HG03064 (cell line): ENCODE results near the gene TTC12.

Source experiments
- ATAC-seq: cut with Tn5 transposase; IDR thresholded peaks from one replicate; pipeline ENCODE4 v1.9.1; 2021; ENCODE audit warnings: low read depth; ENCODE audit not compliant: unreplicated experiment

TTC12 gene, protein sequence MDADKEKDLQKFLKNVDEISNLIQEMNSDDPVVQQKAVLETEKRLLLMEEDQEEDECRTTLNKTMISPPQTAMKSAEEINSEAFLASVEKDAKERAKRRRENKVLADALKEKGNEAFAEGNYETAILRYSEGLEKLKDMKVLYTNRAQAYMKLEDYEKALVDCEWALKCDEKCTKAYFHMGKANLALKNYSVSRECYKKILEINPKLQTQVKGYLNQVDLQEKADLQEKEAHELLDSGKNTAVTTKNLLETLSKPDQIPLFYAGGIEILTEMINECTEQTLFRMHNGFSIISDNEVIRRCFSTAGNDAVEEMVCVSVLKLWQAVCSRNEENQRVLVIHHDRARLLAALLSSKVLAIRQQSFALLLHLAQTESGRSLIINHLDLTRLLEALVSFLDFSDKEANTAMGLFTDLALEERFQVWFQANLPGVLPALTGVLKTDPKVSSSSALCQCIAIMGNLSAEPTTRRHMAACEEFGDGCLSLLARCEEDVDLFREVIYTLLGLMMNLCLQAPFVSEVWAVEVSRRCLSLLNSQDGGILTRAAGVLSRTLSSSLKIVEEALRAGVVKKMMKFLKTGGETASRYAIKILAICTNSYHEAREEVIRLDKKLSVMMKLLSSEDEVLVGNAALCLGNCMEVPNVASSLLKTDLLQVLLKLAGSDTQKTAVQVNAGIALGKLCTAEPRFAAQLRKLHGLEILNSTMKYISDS

GRCh38 chr11:113314389-113315301 is at the start of gene TTC12:
TSS of gene TTC12 (plus strand) at chr11:113314583. CDS start at chr11:113316258, 1,675 bp downstream.
- peak; percentile 99 for ATAC-seq

GRCh38 chr11:113265362-113265761 is 49.0 kb upstream of the TTC12 start:
- ATAC-seq: no peak

- no peak for ATAC-seq
Observed at GRCh38 chr11:113267493-113267892, 46.9 kb upstream of the TTC12 start.

DNA sequence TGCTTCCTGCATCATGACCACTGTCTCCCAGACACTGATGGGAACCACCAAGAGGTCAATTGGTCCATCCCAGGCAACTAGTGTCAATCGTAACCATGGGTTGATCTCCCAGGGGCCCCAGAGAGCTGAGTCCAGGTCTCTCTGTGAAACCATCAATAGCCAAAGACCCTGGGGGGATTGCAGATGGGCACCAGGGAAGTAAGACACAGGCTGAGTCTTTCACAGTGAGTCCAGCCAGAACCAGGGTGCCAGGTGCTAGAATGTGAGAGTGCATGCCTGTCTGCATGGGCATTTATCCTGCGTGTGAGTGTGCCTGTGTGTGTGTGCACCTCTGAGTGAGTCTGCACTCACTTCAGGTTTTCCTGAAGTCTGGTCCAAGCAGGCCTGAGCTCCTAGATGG is 45.3 kb upstream of the TTC12 start:
- no peak for ATAC-seq

DNA sequence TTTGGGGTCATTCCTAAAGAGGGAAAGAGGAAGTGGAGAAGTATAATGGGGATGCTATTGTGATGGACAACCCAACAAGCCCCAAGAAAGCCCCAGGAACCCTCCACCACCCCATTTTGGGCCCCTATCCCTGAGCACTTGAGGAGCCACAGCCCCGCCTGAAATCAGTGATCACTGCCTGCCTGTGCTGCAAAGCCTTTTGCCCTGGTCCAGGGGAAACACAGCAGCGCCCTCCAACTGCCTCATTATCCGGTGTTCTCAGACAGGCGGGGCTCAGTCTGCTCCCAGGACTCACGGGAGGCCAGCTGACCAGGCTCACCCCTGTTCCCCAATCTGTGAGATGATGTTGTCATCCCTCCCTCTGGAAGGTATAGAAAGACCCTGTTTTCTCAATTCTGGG is 44.7 kb upstream of the TTC12 start:
- no peak for ATAC-seq

DNA sequence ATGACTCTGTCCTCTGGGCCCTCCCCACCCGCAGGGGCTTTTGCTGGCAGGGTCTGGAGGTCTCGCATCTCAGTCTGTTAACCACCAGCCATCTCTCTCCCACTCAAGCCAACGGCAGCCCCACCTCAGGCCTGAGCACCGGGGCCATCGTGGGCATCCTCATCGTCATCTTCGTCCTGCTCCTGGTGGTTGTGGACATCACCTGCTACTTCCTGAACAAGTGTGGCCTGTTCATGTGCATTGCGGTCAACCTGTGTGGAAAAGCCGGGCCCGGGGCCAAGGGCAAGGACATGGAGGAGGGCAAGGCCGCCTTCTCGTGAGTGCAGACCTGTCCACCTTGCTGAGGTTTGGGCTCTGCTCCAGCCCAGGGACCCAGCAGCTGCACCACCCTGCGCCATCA is 44.3 kb upstream of the TTC12 start:
- no peak for ATAC-seq

DNA sequence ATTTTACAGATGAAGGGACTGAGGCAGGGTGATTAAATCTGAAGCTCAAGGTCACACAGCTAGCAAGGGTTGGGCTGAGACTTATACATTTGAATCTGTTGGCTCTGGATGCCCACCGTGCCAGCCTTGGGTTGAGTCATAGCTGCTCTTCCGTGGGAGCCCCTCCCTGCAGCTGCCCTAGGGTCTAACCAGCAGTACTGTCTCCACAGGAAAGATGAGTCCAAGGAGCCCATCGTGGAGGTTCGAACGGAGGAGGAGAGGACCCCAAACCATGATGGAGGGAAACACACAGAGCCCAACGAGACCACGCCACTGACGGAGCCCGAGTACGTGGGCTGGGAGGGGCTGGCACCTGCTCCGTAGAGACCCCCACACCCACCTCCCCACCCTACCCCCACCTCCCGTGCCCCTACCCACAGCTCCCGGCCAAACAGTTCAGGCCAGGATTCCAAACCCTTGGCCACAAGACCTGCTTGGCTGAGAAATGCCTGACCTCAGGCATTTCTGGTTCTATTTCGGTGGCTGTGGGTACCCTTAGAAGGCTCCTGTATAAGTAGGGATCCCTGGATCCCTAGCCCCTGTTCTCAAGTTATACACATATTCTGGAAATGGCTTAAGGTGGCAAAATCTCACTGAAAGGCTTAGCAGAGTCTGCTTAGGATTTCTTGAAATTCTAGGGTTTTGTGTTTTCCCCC is 42.7 kb upstream of the TTC12 start:
- no peak for ATAC-seq

DNA sequence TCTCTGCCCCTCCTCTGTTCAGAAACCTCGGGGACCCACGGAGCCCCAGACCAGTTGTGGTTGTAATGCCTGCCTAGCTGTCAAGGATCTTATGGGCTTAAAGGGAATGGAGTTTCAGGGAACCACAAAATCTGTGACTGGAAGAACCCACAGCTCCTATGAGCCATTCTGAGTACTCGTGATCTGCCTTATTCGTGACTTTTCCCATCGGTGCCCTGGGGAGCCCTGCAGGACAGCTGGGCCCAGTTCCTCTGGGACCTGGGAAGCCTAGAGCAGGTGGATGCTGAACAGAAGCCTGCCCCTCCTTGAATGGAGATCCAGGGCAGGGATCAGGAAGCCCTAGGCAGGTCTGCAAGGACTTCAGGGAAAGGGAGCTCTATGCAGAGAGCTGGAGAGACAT is 42.1 kb upstream of the TTC12 start:
- no peak for ATAC-seq

- ATAC-seq: no peak
Observed at GRCh38 chr11:113272927-113273615, 41.3 kb upstream of the TTC12 start.

DNA sequence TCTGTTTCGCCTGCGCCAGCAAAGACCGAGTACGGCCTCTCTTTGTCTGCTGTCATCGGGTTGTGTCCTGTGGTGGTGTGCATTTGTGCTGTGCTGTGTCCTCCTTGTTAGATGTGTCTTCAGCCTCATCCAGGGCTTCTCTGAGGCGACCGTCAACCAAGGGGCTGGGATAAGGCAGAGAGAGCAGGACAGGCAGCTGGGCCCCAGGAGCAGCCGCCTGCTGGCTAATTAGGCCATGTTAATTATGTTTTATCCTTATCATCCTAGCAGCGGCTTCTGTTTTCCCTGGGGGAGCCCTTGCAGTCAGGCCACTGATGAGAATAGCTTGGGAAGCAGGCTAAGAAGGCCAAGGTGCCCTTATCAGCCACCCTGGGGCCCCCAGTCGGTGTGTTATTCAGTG is 40.7 kb upstream of the TTC12 start:
- no peak for ATAC-seq

DNA sequence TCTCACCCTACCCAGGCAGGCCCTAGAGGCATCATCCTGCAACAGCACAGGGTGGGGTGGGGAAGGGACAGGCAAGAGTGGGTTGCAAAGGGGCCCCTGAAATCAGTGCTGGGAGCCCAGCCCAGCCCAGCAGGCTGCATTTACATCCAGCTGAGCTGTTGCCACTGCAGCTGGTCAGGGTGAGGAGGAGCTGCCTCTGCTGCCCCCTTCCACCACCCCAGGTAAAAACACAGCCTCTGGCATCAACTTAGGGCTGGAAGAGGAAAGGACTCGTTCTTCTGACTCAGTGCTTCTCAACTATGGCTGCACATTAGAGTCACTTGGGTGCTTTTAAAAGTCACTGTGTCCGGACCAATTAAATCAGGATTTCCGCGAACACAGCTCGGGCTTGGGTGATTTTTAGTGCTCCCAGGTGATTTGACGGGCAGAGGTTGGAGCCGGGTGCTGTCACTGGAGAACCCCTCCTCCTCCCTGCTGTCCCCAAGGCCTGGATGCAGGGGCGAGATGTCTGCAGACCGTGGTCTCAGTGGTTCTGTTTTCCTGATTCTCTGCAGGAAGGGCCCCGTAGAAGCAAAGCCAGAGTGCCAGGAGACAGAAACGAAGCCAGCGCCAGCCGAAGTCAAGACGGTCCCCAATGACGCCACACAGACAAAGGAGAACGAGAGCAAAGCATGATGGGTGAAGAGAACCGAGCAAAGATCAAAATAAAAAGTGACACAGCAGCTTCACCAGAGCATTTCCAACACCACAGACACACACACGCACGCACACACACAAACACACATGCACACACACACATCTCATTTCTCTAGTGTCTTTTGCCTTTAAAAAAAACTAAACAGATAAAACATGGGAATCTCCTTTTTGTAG is 39.4 kb upstream of the TTC12 start:
- no peak for ATAC-seq

DNA sequence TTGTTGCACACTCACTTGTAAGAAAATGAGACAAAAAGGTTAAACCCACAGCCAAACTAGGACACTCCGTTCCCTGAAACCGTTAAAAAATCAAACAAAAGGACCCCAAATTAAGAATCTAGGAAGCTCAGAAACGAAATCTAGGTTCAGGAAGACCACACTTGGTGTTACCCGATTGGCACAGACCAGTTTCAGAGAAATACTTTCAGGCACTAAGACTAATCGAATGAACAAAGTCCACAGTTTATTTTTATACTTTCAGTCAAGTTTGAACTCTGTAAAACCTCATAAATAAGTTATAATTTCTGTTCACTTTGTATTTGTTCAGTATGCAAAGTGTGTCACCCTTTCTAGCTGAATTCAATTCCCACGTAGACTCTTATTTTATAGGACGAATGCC is 38.8 kb upstream of the TTC12 start:
- no peak for ATAC-seq

DNA sequence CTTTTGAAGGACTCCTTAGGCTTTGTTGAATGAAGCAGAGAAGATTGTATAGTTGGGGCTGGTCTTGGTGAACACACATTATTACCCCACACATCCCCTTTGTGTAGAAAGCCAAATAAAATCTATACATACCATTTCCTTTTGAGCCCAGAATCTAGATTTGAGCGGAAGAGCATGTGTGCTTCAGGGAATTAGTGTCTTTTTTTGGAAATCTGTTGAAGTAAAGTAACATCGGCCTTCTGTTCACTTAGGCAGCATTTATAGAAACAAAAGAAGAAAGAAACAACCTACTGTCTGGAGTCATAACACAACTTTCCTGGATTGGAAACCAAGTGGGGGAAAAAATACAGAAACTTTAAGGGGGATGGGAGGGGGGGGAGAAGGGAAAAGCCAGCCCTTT is 37.9 kb upstream of the TTC12 start:
- no peak for ATAC-seq

- no peak for ATAC-seq
Observed at GRCh38 chr11:113277907-113278306, 36.5 kb upstream of the TTC12 start.

DNA sequence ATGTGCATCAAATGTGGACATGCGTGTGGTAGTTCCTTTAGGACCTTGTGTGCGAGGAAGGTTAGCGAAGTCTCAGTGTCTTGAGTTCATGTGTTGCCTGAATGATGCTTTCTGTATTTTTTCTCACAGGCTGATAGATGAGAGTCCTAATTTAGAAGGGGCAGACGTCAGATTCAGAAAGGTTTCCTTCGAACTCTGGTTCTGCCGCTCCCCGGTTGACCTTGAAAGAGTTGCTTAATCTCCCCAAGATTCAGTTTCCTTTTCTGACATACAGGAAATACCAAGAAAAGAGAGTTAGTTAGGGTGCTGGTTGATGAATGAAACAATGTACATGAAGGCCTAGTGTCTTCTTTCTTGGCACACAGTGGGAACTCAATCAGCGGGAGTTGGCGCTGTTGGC is 35.9 kb upstream of the TTC12 start:
- ATAC-seq: no peak

DNA sequence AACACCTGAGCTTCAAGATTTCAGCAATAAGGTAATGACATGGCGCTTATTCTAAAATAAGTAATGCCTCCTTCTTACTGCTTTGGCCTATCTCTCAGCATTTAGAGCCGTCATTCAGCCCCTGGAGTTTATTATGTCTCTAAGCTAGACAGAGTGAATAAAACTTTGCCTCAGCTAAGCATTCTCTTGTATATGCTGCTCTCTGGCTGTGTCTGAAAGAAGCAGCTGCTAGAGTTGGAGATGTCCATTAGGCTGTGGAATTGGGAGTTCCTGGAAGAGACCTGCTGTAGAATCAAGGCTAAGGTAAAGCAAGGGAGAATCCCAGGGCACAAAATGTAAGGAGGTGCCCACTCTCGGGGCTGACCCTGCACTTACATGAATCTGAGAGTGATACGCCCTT is 35.5 kb upstream of the TTC12 start:
- no peak for ATAC-seq

DNA sequence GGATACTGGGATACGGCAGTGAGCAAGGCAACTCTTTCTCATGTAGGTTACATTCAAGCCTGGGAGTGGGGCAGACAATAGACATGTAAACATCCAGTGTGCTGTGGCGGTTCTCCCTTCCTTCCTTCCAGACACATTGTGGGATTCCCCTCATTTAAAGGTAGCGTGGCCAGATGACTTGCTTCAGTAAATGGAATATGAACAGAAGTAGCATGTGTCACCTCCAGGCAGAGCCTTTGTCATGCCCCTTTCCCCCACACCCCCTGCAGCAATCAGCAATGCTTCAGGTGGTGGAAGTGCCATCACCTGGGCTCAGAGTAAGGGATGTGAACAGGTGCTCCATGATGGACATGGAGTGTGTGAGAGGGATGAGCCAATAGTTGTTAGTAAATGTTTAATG is 34.8 kb upstream of the TTC12 start:
- no peak for ATAC-seq

DNA sequence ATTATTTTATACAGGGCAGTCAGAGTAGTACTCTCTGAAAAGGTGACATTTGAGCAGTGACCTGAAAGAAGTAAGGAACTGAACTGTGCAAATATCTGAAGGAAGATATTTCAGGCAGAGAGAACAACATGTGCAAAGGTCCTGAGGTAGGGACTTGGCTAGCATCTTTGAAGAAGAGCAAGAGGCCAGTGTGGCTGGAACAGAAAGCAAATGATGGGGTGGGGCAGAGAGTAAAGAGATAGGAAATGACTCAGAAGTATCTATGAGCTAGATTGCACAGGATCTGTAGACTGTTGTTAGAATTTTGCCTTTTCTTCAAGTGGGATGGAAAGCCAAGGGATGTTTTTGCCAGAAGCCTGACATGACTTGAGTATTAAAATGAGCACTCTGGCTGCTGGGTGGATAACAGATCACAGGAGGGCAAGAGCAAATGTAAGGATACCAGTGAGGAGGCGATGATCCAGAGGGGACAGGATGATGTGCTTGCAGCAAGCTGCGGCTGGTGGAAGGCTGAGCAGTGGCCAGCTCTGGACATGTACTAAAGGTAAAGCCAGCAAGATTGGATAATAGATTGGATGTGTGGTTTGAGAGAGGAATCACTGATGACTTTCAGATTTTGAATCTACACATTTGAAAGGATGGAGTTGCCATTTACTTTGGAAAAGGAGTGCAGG is 33.2 kb upstream of the TTC12 start:
- no peak for ATAC-seq
